HL-60 (cell line): Measurements from ENCODE around the gene CCNA1.

Experiments
- GABPA ChIP-seq: IDR thresholded peaks from 2 replicates; pipeline ENCODE4 v1.6.1; 2012; ENCODE audit warnings: low read depth
- POLR2AphosphoS5 ChIP-seq: IDR thresholded peaks from 2 replicates; pipeline ENCODE4 v1.6.1; 2012; ENCODE audit warnings: low read depth
- TF ChIP-seq, protein P1 (sequence below): IDR thresholded peaks from one replicate; pipeline ENCODE4 v1.5.1; 2011; ENCODE audit warnings: low read length, control low read depth, inconsistent platforms; ENCODE audit not compliant: insufficient read depth
- TF ChIP-seq, protein P2 (sequence below): IDR thresholded peaks from 2 replicates; pipeline ENCODE4 v1.6.1; 2012; ENCODE audit warnings: low read depth; ENCODE audit not compliant: insufficient replicate concordance

DNA sequence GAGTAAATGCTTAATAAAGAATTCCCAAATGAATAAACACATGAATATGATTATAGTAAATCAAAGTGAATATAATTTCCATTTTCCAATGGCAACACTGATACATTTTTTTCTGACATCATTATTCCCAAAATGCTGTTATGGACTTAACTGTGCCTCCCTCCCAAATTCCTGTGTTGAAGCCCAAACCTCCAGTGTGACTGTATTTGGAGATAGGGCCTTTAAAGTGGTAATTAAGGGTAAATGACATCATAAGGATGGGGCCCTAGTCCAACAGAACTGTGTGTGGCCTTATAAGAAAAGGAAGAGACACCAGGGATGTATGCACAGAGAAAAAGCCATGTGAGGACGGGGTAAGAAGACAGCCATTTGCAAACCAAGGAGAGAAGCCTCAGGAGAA, 19.1 kb upstream of the CCNA1 start:
- TF ChIP-seq, protein P1, sequence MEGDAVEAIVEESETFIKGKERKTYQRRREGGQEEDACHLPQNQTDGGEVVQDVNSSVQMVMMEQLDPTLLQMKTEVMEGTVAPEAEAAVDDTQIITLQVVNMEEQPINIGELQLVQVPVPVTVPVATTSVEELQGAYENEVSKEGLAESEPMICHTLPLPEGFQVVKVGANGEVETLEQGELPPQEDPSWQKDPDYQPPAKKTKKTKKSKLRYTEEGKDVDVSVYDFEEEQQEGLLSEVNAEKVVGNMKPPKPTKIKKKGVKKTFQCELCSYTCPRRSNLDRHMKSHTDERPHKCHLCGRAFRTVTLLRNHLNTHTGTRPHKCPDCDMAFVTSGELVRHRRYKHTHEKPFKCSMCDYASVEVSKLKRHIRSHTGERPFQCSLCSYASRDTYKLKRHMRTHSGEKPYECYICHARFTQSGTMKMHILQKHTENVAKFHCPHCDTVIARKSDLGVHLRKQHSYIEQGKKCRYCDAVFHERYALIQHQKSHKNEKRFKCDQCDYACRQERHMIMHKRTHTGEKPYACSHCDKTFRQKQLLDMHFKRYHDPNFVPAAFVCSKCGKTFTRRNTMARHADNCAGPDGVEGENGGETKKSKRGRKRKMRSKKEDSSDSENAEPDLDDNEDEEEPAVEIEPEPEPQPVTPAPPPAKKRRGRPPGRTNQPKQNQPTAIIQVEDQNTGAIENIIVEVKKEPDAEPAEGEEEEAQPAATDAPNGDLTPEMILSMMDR, result no peak
- no peak for TF ChIP-seq POLR2AphosphoS5
- TF ChIP-seq GABPA, result no peak
- TF ChIP-seq, protein P2, sequence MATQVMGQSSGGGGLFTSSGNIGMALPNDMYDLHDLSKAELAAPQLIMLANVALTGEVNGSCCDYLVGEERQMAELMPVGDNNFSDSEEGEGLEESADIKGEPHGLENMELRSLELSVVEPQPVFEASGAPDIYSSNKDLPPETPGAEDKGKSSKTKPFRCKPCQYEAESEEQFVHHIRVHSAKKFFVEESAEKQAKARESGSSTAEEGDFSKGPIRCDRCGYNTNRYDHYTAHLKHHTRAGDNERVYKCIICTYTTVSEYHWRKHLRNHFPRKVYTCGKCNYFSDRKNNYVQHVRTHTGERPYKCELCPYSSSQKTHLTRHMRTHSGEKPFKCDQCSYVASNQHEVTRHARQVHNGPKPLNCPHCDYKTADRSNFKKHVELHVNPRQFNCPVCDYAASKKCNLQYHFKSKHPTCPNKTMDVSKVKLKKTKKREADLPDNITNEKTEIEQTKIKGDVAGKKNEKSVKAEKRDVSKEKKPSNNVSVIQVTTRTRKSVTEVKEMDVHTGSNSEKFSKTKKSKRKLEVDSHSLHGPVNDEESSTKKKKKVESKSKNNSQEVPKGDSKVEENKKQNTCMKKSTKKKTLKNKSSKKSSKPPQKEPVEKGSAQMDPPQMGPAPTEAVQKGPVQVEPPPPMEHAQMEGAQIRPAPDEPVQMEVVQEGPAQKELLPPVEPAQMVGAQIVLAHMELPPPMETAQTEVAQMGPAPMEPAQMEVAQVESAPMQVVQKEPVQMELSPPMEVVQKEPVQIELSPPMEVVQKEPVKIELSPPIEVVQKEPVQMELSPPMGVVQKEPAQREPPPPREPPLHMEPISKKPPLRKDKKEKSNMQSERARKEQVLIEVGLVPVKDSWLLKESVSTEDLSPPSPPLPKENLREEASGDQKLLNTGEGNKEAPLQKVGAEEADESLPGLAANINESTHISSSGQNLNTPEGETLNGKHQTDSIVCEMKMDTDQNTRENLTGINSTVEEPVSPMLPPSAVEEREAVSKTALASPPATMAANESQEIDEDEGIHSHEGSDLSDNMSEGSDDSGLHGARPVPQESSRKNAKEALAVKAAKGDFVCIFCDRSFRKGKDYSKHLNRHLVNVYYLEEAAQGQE, result no peak
